Measurements from ENCODE around the gene VAV1.
A peak's percentile ranks its signal among the peaks of the same experiment; 100 is the strongest.

The VAV1 gene

DNA sequence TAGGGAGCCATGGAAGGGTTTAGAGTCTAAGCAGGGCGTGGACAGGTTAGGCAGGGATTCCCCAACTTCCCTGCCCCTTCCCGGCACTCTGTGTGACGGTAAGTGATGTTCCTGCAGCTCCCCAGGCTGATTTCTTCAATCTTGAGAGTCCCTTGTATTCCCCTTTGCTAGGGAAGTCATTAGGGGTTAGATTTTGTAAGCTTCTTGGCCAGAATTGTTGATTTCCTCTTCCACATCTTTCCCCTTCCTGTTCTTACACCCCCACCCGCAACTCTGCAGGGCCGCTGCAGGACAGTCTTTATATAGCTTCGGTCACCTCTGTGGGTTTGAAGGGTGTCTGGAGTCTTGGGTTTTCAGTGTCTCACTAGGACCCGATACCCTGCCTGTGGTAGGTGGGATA lies 104.2 kb downstream of the VAV1 start:
- TF ChIP-seq GABPA (IDR thresholded peaks at IDR 0.05; ENCODE audit: low read depth) (no peak), SPI1 (IDR thresholded peaks at IDR 0.05; ENCODE audit: borderline replicate concordance, low read depth) (peak; percentile 81), POLR2AphosphoS5 (IDR thresholded peaks at IDR 0.05; ENCODE audit: low read depth) (no peak)
- TF ChIP-seq, protein P1, sequence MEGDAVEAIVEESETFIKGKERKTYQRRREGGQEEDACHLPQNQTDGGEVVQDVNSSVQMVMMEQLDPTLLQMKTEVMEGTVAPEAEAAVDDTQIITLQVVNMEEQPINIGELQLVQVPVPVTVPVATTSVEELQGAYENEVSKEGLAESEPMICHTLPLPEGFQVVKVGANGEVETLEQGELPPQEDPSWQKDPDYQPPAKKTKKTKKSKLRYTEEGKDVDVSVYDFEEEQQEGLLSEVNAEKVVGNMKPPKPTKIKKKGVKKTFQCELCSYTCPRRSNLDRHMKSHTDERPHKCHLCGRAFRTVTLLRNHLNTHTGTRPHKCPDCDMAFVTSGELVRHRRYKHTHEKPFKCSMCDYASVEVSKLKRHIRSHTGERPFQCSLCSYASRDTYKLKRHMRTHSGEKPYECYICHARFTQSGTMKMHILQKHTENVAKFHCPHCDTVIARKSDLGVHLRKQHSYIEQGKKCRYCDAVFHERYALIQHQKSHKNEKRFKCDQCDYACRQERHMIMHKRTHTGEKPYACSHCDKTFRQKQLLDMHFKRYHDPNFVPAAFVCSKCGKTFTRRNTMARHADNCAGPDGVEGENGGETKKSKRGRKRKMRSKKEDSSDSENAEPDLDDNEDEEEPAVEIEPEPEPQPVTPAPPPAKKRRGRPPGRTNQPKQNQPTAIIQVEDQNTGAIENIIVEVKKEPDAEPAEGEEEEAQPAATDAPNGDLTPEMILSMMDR (IDR thresholded peaks at IDR 0.05; ENCODE audit: insufficient read depth, low read length): no peak
- peak; percentile 71 to 76 for DNase-seq (ENCODE audit: low read depth in 1 of 2, low spot score in 1 of 2)

DNA sequence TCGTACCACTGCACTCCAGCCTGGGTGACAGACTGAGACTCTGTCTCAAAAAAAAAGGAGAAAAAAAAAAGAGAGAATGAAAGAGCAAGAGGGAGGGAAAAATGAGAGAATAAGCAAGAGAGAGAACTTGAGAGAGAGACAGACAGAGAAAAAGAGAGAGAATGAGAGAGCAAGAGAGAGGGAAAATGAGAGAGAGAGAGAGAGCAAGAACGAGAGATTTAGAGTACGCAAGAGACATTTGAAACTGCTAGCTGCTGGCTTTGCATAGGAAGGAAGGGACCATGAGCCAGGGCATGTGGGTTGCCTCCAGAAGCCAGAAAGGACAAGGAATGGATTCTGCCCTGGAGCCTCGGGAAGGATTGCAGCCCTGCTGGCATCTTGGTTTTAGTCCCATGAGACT lies 105.3 kb downstream of the VAV1 start:
- TF ChIP-seq, protein P2, sequence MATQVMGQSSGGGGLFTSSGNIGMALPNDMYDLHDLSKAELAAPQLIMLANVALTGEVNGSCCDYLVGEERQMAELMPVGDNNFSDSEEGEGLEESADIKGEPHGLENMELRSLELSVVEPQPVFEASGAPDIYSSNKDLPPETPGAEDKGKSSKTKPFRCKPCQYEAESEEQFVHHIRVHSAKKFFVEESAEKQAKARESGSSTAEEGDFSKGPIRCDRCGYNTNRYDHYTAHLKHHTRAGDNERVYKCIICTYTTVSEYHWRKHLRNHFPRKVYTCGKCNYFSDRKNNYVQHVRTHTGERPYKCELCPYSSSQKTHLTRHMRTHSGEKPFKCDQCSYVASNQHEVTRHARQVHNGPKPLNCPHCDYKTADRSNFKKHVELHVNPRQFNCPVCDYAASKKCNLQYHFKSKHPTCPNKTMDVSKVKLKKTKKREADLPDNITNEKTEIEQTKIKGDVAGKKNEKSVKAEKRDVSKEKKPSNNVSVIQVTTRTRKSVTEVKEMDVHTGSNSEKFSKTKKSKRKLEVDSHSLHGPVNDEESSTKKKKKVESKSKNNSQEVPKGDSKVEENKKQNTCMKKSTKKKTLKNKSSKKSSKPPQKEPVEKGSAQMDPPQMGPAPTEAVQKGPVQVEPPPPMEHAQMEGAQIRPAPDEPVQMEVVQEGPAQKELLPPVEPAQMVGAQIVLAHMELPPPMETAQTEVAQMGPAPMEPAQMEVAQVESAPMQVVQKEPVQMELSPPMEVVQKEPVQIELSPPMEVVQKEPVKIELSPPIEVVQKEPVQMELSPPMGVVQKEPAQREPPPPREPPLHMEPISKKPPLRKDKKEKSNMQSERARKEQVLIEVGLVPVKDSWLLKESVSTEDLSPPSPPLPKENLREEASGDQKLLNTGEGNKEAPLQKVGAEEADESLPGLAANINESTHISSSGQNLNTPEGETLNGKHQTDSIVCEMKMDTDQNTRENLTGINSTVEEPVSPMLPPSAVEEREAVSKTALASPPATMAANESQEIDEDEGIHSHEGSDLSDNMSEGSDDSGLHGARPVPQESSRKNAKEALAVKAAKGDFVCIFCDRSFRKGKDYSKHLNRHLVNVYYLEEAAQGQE (IDR thresholded peaks at IDR 0.05; ENCODE audit: insufficient replicate concordance, low read depth): no peak
- TF ChIP-seq POLR2AphosphoS5 (IDR thresholded peaks at IDR 0.05; ENCODE audit: low read depth) (no peak), SPI1 (IDR thresholded peaks at IDR 0.05; ENCODE audit: borderline replicate concordance, low read depth) (no peak), GABPA (IDR thresholded peaks at IDR 0.05; ENCODE audit: low read depth) (no peak)

More for the DNA sequence above, 104.2 kb downstream of the VAV1 start:
- Histone ChIP-seq H3K4me3 (replicated peaks; ENCODE audit: insufficient read depth, low read length) (no peak overlapping the region), H3K27ac (replicated peaks) (peak overlapping the region; percentile 49), H3K27me3 (ENCODE audit: insufficient read depth, poor library complexity, severe bottlenecking) (no peaks in the 10 kb centered on the region)

DNA sequence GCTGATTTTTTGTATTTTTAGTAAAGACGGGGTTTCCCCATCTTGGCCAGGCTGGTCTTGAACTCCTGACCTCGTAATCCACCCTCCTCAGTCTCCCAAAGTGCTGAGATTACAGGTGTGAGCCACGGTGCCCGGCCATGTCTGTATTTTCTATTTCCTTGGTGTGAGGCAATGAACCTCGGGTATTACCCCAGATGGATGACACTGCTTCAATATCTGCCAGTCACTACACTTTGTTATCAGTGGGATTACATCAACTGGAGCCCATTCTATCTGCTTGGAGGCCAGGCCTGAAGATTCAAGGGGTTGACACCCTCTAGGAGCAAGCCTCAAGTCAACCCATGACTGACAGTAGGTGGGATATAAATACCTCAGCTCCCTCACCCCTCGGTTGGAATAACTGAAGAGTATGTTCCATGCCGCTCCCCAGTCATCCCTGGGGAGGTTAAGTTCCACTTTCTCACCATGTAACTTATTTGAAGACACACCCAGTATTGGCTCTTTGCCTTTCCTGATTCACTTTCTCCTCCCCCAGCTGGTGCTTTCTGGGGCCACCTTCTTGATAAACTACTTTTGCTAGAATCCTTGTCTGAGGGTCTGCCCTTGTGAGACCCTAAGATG lies 113.9 kb downstream of the VAV1 start:
- Histone ChIP-seq H3K27ac (replicated peaks) (no peak overlapping the region), H3K4me3 (replicated peaks; ENCODE audit: insufficient read depth, low read length) (no peak overlapping the region), H3K27me3 (ENCODE audit: insufficient read depth, poor library complexity, severe bottlenecking) (no peaks in the 10 kb centered on the region)
- DNase-seq (ENCODE audit: low read depth in 1 of 2, low spot score in 1 of 2): peak in 1 of 2 experiments; percentile 24
- no peak for TF ChIP-seq SPI1 (IDR thresholded peaks at IDR 0.05; ENCODE audit: borderline replicate concordance, low read depth)
- TF ChIP-seq, protein P2 (IDR thresholded peaks at IDR 0.05; ENCODE audit: insufficient replicate concordance, low read depth): no peak
- no peak for TF ChIP-seq POLR2AphosphoS5 (IDR thresholded peaks at IDR 0.05; ENCODE audit: low read depth)
- no peak for TF ChIP-seq GABPA (IDR thresholded peaks at IDR 0.05; ENCODE audit: low read depth)
- TF ChIP-seq, protein P1 (IDR thresholded peaks at IDR 0.05; ENCODE audit: insufficient read depth, low read length): no peak

More for the DNA sequence above, 105.3 kb downstream of the VAV1 start:
- DNase-seq (ENCODE audit: low read depth in 1 of 2, low spot score in 1 of 2): no peak
- Histone ChIP-seq H3K27me3 (ENCODE audit: insufficient read depth, poor library complexity, severe bottlenecking) (no peaks in the 10 kb centered on the region), H3K4me3 (replicated peaks; ENCODE audit: insufficient read depth, low read length) (no peak overlapping the region), H3K27ac (replicated peaks) (no peak overlapping the region)

DNA sequence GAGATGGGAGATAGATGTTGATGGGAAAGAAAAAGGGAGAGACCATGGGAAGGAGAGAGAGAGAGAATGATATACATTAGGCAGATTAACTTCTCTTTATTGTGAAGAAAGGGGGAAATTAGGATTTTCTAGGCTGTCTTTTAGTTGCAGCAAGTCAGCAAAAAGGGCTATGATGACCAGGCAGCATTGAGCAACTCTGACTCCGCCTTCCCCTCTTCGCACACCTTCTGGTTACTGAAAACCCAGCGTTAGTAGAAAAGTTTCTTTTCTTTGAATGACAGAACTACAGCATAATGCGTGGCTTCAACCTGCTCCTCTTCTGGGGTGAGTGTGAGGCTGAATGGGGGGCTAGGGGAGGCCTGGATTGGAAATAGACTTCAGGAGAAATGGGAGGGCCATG lies 114.8 kb downstream of the VAV1 start, which contains the start of gene ADGRE1:
TSS of gene ADGRE1 (plus strand) at position 264 of the 400 bp plus-strand sequence. CDS start at position 294, 30 bp downstream.
- no peaks in the 10 kb centered on the region for H3K27me3 ChIP-seq (ENCODE audit: insufficient read depth, poor library complexity, severe bottlenecking)
- no peak within 1 kb of the TSS; the same call in 1 of the 2 replicates for H3K4me3 ChIP-seq (replicated peaks; ENCODE audit: insufficient read depth, low read length)
- peak in 1 of 2 experiments; percentile 84 for DNase-seq (ENCODE audit: low read depth in 1 of 2, low spot score in 1 of 2)
- peak; percentile 14; the same call in 1 of the 2 replicates for TF ChIP-seq SPI1 (IDR thresholded peaks at IDR 0.05; ENCODE audit: borderline replicate concordance, low read depth)
- TF ChIP-seq GABPA (IDR thresholded peaks at IDR 0.05; ENCODE audit: low read depth): no peak
- peak within 1 kb of the TSS; percentile 42; the same call in 1 of the 2 replicates for H3K27ac ChIP-seq (replicated peaks)

Measured in HL-60 (cell line).